ENCODE results near the gene SHC1.
"Not testable (repeated sequence)": the region's sequence is repeated elsewhere in the genome, so short reads cannot be mapped to it uniquely, and the experiment has no call there.

Gene SHC1

DNA sequence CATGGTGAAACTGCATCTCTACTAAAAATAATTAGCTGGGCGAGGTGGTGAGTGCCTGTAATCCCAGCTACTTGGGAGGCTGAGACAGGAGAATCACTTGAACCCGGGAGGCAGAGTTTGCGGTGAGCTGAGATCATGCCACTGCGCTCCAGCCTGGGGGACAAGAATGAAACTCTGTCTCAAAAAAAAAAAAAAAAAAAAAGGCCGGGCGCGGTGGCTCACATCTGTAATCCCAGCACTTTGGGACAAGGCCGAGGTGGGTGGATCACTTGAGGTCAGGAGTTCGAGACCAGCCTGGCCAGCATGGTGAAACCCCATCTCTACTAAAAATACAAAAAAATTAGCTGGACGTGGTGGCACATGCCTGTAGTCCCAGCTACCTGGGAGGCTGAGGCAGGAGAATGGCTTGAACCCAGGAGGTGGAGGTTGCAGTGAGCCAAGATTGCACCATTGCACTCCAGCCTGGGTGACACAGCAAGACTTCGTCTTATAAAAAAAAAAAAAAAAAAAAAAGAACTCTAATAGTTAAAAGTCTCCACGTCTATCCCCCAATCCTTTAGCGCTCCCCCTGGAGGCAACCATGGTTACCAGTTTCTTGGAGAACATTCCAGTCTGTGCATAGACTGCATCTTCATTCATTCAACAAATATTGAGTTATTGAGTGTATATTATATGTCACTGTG lies 24.9 kb upstream of the SHC1 start:
- DNase-seq, result not testable (repeated sequence)

DNA sequence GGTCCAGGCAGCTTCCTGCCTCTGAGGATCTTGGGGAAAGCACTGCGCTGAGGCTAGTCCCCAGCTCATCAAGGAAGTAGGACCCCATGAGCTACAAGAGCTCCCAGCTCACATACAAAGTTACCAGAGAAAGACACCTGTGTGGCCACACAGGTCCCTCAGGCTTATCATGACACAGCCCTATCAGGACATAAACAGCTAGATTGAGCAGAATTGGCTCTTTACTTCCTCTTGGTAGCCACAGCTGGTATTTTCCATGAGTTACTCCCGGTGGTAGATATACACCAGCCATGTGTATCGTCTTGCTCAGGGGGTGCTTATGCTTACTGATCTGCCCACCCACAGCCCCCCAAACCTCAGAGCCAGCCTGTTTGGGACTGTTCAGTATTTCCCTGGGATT lies 24.0 kb upstream of the SHC1 start:
- DNase-seq, result no peak

DNA sequence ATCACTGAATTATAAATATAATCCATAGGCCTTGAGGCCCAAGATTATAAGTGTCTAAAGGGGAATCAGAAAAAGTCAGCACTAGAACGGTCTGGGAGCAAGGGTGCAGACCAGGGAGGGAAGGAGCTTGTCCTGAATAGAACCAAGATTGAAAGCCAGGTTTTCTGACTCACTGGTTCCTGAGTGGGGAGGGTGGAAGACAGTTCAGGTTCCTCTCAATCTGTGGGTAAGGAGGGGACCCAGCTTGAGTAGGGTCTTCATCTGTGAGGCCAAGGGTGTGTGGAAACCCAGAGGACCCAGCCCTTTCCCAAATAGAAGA lies 23.7 kb upstream of the SHC1 start:
- DNase-seq, result no peak

DNA sequence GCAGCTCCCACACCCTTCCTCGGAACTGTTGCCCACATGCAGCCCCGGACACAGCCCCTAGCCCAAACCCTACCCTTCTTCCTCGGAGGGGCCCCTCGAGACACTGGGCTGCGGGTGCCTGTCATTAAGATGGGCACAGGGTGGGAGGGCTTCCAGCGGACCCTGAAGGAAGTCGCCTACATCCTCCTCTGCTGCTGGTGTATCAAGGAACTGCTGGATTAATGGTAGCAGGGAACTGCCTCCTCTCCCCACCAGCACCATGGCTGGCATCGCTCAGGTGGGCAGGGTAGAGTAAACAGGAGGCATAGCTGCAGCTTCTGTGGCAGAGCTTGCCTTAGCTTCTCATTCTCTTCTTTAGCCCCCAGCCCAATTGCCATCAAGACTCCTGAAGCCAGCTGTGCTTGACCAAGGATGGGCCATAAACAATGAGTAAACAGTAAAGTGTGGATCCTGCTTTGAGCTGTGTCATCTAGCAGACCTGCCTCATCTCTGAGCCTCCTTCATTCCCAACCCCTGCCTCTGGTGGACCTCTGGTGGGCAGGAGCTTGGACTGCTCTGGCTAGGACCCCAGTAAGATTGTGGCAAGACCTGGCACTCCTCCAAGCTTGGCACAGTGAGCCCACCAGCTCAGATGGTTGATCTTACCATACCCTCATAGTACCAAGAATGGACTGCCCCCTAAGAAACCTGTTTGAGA lies 23.2 kb upstream of the SHC1 start, which contains the start of gene LENEP:
Gene LENEP, plus strand, starts transcription at position 15 of the 697 bp plus-strand sequence. Its CDS starts 22 bp downstream, at position 37.
- DNase-seq, result no peak

DNA sequence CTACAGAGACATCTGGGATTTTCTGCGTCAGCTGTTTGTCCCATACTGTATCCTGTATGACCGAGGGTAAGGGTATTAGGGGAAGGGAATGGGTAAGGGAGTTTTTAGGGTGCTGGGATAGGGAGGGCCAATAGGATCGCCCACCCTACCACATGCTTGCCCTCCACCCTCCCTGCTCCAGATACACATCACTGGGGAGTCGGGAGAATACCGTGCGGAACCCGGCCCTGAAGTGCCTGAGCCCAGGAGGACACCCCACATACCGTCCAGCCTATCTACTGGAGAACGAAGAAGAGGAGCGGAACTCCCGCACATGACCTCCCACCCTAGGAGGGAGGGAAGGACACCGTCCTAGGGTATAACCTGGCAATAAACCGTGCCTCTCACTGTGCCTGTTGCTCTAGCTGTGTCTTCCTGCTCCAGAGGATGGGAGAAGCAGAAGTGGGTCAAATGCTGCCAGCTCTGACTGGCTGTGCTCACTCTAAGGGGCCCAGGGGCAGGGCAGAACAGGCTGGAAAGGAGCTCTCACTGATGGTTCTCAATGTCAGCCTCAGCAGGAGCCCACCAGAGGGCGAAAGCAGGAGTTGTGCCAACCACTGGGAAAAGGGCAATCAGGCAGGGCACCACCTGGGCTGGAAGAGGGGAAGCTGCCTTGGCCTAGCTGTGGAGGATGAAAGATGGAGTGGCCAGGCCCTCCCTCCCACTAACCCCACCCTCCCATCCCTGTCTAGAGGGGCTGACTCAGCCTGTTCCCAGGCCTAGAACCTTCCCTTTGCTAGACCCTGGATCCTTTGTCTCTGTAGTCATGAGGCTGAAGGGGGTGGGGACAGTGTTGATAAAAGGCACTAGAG lies 22.4 kb upstream of the SHC1 start:
- no peak for DNase-seq

DNA sequence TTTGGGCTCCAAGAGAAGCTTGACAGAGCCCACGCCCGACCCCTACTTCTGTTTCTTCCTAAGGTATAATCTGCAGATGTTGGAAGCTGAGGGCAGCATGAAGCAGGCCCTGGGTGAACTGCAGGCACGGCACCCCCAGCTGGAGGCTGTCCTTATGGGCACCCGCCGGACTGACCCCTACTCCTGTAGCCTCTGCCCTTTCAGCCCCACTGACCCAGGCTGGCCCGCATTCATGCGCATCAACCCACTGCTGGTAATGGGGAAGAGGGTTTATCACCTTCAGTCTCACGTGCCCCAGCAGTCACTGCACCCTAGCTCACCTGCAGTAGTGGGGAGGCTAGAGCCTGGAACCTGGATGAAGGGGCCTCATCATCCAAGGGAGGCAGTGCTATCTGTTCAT lies 19.7 kb upstream of the SHC1 start:
- no peak for DNase-seq

DNA sequence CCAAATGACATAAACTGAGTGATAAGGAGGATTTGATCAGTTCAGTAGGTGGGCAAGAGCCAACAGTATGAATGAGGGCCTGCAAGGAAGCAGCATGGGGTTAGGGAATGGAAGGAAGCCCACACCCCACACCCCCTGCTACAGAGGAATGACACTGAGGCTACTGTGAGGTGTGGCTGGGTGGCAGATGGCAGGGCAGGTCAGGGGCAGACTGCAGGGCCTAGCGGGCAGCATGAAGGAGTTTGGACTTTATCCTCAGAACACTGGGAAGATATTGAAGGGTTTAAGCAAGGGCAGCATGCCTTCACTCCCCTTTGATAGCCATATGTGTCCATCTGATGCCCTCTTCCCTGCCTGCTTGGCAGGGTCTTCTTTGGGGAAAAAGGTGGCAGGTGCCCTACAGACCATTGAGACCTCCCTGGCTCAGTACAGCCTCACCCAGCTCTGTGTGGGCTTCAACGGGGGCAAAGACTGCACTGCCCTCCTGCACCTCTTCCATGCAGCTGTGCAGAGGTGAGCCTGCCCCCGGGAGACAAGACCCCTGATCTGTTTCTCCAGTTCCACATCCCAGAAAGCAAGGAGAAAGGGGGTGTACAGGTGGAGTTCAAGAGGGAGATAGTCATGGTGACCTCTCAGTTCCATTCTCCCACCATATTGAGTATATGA lies 18.8 kb upstream of the SHC1 start:
- no peak for DNase-seq

DNA sequence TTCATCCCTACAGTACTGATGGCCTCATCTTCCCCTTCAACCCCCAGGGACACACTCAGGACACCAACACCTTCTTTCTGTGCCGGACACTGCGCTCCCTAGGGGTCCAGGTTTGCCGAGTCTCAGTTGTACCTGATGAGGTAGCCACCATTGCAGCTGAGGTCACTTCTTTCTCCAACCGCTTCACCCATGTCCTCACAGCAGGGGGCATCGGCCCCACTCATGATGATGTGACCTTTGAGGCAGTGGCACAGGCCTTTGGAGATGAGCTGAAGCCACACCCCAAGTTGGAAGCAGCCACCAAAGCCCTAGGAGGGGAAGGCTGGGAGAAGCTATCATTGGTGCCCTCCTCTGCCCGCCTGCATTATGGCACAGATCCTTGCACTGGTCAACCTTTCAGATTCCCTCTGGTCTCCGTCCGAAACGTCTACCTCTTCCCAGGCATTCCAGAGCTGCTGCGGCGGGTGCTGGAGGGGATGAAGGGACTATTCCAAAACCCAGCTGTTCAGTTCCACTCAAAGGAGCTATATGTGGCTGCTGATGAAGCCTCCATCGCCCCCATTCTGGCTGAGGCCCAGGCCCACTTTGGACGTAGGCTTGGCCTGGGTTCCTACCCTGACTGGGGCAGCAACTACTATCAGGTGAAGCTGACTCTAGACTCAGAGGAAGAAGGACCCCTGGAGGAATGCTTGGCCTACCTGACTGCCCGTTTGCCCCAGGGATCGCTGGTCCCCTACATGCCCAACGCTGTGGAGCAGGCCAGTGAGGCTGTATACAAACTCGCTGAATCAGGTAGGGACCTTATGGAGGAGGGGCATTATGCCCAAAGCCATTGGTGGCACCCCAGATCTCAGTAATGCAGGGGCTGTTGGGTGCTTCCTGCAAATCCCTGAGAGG lies 17.8 kb upstream of the SHC1 start:
- no peak for DNase-seq

DNA sequence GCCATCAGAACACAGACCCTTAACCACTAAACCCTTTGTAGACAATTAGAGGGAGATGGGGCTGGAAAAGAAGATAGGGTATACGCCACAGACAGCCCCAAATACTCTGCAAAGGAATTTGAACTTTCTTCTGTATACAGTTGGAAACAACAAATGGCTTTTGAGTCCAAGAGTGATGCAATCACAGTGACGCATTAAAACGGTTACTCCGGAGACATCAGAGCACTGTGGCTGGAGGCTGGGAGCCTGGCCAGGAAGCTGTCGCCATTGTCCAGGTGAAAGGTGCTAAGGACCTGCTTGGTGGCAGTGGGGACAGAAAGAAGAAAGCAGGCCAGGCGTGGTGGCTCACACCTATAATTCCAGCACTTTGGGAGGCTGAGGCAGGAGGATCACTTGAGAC lies 16.8 kb upstream of the SHC1 start:
- no peak for DNase-seq

DNA sequence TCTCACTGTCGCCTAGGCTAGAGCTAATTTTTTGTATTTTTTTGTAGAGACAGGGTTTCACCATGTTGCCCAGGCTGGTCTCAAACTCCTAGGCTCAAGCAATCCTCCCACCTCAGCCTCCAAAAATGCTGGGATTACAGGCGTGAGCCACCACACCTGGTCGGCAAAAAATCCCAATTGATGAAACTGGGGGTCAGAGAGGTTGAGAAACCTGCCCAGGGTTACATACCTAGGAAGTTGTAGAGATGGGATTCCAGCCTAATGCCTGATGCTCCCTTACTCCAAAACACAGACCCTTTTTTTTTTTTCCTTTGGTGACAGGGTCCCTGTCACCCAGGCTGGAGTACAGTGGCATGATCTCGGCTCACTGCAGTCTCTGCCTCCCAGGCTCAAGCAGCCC lies 16.2 kb upstream of the SHC1 start:
- DNase-seq, result not testable (repeated sequence)

DNA sequence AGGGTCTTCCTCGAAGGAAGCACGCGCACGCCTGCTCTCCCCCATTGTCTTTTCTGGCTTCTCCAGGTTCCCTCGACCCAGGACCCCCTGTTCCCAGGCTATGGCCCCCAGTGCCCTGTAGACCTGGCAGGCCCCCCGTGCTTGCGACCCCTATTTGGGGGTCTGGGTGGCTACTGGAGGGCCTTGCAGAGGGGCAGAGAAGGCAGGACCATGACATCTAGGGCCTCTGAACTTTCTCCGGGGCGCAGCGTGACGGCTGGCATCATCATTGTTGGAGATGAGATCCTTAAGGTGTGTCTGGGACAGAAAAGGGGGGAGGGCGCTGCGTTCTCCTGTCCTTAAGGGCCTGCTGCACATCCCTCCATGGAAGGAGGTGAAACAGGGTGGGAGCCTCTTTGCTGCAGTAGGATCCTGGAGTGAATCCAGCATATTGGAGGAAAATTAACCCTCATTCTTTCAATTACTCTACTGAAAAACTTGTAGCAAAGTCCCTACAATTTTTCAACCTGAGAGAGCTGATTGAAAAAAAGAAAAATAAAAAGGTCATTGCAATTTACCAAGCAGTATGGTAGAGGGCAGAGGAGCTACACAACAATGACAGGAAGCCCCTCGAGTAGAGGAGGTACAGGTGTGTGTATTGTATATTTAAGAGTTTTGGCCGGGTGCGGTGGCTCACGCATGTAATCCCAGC lies 13.4 kb upstream of the SHC1 start:
- DNase-seq, result no peak

DNA sequence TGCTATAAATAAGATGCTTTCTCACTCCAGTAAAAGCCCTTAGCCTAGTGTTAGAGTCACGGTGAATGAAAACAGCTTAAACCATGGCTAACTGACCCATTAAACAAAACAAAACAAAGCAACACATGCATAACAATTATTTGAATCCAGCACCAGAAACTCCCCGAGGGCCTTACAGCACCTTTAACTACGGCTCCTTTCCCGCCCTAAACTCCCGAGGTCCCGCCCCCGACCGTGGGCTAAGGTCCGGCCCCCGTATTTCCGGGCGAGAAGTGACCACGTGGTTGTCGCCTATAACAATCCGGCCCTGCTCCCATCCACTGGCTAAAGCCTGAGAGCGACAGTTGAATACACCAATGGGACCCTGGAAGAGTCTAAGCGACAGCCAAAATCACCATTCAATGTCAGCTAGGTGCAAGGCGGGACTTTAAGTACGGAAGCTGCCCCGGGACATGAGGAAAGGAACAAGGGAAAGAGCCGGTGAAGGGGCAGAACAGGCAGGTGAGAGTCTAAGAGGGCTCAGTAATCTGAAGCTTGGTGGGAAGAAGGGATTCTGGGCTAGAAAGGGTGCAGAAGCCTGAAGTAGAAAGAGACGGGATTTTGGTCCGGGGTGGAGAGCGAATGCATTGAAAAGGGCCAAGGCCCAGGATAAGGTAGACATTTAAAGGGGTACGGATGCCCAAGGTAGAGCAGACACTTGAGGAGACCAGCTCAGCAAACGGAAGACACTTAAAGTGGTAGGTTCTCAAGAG lies 12.5 kb upstream of the SHC1 start, which contains the start of gene FLAD1:
Gene FLAD1, plus strand, starts transcription at position 448 of the 752 bp plus-strand sequence. CDS start 351 bp downstream, outside the sequence.
- peak; percentile 94 for DNase-seq

DNA sequence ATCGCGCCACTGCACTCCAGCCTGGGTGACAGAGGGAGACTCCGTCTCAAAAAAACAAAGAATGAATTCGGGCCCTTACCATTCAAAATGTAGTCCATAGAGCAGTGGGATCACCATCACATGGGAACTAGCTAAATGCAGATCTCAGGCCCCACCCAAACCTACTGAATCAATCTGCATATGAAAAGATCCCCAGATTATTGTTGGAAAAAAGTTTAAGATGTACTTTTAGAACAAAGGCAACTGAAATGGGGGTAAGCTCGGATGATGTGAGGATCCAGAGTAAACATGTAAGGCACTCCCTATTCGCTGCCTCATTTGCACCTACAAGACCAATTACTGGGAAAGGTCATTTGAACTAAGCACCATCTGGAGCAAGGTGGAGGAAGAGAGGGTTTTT lies 11.8 kb upstream of the SHC1 start:
- DNase-seq, result no peak

DNA sequence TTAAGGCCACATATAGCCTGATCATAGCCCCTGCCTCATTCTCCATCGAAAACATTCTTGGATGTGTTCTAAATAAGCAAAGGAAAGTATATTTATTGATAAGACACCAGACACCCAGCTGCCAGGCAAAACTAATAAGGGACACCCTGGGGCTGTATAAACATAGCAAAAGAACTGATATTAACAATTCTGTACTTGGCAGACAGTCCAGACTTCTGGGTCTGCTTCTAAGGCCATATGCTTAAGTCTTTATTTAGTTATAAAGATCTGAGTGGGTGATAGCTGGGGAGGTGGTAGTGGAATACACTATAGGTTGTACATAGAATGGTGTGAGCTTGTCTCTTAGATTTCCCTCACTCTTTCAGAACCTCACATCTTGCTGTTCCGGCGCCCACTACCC lies 7.8 kb upstream of the SHC1 start:
- no peak for DNase-seq

DNA sequence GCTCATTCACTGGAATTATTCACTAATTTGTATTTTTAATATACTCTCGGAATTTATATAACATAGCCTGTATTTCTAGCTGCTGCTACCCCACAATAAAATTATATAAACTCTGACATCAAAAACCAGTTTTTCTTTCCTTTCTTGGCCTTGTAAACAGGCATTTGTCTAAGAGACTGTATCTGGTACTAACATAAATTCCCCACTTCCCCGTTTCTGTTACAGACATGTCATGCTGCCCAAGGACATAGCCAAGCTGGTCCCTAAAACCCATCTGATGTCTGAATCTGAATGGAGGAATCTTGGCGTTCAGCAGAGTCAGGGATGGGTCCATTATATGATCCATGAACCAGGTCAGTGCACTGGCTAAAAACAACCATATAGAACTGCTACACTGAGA lies 7.2 kb upstream of the SHC1 start:
- not testable (repeated sequence) for DNase-seq

DNA sequence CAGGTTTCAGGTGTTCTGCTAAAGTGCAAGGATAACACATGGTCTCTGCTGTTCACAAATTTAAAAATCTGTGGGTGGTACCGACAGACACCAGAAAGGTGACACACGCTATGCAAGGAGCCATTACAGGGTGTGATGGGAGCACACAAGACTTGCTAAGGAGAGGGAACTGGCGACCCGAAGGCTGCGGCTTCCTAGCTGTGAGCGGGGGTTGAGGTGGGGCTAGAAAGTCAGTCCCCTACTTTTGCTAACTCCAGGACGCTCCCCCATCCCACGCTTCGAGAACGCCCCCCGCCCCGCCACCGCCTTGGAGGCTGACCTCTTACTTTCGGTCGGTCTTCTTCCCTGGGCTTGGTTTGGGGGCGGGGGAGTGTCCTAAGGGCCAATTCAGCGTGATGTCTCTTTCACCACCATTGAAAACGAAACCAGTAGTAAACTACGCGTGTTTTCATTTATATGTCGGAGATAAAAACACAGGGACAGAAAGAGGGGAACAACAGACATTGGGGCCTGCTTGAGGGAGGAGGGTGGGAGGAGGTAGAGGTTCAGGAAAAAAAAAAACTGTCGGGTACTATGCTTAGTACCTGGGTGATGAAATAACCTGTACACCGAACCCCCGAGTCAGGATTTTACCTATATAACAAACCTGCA lies 5.0 kb upstream of the SHC1 start:
- peak; percentile 81 for DNase-seq

DNA sequence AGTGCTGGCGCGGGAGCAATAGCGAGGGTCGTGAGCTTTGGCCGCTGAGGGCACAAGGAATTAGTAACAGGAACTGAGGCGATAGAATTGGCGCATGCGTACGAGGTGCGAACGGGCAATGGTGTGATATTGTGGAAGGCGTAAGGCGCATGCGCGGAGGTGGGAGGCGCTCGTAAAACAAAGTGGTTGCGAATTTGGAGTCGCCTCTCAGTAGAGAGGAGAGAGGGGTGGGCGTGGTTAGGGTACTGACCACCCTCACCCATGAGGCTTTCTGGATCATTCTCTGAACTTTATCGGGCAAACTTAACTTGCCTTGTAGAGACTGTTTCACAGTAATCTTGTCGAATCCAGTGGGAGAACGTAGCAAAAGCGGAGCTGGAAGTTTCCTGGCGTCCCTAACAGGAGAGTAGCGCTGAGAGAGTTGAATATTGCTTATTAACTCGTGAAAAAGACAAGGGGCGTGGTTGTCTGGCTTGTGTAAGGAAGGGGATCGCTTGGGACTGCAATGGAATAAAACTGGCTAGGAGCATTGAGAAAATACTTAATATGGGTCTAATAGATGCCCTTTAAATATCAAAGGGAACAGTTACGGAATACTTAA lies 4.4 kb upstream of the SHC1 start:
- peak; percentile 96 for DNase-seq

DNA sequence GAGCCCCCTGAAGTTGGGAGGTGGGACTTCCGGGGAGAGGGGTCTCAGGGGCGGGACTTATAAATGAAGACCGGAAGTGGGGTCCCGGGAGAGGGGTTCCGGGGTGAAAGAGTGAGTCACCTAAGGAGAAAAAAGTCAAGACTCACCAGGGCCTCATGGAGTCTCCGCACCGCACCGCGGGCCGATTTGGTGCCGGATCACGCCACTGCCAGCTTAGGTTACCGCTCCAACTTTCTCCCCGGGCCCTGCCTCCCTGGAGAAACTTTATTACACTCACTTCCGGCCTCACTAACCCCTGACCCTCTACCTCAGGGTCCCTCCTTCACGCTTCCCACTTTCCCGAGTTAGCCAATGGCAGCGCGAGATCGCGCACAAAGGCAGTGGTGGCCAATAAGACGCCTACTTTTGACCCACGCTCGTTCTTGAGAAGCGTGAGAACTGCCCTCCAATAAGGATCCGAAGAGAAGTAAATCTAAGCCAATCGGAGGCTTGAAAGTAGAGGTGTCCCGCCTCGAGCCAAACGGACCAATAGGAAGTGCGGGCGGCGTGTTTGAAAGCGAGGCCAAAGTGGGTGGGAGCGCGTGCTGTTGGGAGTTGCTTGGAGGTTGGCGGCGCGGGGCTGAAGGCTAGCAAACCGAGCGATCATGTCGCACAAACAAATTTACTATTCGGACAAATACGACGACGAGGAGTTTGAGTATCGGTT lies 3.7 kb upstream of the SHC1 start, which contains the start of gene CKS1B:
Gene CKS1B, plus strand, starts transcription at position 580 of the 706 bp plus-strand sequence. Its CDS starts 65 bp downstream, at position 645.
- DNase-seq, result peak; percentile 94
